Central memory CD4-positive, alpha-beta T cell (primary cell): ENCODE measurements around the gene KRT35.

Experiments used
- DNase-seq: peaks from one replicate; pipeline ENCODE4 v3.0.0; 2022

Gene KRT35

DNA sequence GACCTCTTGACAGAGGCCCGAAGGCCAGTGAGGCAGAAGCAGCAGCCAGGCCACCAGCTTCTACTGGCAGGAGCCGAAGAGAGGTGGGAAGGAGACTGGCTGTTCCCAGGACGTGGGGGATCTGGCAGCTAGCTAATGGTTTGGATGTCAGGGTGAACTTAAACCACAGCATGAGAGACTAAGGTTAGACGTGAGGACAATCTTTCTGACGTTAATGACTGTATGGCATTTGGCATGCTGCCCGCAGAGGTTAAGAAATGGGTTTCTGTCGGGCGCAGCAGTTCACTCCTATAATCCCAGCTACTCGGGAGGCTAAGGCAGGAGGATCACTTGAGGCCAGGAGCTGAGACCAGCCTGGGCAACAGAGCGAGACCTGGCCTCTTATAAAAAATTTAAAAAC, 30.8 kb upstream of the KRT35 start:
- DNase-seq = no peak

DNA sequence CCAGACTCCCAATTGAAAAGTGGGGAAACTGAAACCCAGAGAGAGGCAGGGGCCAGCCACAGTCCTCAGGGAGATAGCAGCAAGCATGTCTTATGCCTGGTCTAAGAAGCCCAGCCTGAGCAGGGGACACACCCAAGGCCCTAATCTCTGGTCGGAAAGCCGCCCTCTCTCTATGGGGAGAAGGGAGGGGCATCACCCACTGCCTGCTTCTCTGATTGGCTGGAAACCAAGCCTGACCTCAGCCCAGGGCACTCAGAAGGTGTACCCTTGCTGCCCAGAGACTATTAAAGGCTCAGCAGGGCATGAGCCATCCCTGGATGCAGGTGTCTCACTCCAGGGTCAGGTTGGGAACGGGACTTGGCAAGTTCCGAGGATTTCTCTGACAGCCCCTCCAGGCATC, 30.2 kb upstream of the KRT35 start:
- DNase-seq = no peak

DNA sequence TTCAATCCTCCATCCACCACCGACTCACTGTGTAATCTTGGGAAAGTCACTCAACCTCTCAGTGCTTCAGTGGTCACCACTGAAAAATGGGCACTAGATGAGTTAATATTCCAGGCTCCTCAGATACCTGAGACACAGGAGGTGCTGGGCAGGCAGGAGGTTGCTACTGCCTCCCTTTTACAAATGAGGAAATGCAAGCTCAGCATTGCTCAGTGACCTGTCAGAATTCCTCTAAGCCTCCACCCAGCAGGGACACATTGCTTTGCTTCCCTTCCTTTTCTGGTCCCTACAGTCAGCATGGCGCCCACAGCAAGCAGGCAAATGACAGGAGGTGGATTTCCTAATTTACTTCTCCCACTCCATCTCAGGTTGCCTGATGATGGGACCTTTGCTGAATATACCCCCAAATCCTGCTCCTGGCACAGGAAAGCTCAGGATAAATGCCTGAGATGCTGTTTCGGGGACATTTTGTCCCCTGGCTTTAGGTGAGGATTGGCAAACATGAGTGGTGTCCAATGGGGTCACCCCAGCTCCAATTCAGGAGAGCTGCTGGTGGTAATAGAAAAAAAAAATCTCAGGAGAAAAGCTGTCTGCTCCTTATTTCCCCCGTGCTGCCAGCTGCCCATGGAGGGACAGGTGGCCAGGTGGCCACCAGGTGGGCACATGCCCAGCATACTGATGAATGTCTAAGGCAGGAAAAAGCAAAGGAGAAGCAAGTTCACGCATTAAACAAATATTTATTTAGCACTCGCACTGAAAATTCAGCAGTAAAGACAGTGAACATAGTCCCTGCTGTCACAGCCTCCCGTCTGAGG, 29.5 kb upstream of the KRT35 start:
- no peak for DNase-seq

DNA sequence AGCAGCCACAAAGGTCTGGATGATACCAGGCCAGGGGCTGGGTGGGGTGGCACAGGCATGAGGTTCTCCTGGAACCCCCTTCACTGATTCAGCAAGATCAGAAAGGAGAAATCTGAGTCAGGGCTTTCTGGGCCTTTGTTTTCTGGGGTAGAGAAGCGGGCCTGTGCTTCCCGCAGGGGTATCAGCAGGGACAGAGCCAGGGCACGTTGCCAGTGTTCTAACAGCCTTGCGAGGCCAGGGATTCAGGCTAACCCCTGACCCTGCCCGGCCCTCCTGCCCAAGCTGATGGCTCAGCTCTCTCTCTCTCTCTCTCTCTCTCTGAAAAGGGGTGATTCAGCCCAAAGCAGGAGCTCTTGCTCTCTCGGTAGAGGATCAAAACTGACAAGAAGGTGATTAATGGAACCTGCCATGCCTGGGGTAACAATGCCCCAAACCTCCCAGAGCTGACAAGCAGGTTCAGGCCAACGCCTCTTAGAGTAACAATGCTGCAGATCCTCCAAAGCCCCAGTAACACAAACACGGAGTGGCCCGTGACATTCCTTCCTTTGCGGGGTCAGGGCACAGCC, 26.4 kb upstream of the KRT35 start:
- DNase-seq = no peak

DNA sequence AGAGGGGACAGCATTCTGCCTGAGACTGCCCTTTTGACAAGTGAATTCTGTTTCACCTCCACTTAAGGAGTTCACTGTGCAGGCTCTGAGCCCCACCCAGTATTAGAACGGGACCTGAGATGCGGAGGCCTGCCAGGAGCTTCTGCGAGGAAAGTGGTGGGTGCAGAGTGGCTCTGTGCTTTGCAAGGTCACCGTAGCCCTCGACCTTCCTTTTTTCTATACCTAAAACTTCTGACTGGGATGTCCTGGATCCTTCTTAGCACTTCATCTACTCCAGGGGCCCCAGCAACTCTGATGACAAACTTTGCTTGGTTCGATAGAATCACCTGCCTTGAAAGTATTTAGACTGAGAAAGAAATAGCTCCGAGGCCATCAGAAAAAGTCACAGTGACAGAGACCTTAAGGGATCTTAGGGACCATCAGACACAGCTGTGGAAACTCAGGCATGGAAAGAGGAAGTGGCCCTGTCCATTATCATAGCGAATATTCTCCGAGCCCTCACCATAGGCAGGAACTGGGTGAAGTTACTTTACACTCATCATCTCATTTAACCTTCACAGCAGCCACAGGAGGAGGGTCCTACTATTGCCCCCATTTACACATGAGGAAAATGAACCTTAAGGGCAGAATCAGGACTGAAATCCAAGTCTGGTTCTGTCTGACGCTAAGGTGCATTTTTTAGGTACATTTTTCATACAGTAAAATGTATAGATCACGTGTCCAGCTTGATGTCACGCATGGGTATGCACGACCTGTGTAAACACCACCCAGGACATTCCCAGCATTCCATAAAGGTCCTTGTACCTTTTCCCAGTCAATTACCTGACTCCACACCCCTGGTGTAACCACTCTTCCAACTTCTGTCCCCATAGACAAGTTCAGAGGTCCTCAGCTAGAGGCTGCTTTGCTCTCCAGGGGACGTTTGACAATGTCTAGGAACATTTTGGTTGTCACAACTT, 25.1 kb upstream of the KRT35 start:
- DNase-seq = no peak

DNA sequence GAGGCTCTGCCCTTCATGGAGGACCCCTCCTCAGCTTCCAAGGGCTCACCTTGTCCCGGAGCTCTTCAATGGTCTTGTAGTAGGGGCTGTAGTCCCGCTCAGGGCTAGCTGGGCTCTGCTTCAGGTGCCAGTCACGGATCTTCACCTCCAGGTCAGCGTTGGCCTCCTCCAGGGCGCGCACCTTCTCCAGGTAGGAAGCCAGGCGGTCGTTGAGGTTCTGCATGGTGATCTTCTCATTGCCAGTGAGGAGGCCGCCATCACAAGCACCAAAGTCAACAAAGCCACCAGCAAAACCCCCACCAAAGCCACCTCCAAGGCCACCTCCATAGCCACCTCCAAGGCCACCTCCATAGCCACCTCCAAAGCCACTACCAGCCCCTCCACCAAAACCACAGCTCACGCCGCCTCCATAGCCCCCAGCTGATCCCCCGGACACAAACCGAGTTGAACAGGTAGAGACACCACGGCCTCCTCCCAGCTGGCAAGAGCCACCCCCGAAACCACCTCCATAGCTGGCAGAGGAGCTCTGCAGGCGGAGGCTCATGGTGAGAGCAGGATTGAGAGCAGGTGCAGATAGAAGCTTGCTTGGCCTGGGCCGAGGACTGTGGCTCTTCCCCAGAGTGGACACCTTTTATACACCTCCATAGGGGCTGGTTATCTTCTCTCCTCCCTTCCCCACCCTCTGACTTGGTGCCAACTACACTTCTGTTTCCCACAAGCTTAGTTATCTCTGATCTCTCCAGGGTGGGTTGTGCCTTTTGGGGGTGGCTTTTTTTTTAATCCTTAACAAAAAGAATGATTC, 24.3 kb upstream of the KRT35 start, which contains the start of gene KRT13:
Gene KRT13 (minus strand): TSS at position 606 of the 802 bp plus-strand sequence. CDS start 62 bp downstream, at position 544.
- DNase-seq = no peak

DNA sequence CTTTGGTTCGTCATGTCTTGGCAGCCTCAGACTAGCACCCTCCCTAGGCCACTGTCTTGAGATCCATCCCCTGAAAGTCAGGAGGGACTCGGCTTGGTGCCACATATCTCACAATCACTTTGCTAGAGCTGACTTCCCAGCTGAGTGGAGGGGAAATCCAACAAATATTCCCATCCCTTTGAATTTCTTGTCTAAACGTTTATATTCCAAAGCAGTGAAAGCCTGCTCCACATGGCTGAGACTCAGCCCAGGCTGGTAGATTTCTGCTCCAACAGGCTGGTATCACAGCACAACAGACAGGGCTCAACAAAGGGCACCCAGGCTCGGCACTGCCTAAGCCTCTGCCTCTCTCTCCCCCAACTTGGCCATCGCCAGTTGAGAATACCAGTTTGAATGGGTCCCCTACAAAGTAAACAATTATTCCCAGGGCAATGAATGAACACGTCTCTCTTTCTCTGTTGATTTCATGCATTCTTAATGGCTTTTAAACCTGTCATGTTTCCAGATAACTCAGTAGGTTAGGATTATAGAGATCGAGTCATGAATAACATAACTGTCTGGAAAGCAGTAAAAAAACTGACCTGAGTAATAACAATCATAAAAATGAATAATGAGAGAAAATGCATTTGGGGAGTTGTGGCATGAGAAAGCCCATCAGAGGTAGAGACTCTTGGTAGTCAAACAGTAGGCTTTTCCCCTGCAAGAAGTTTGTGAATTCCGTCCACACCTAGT, 23.5 kb upstream of the KRT35 start:
- DNase-seq = no peak

DNA sequence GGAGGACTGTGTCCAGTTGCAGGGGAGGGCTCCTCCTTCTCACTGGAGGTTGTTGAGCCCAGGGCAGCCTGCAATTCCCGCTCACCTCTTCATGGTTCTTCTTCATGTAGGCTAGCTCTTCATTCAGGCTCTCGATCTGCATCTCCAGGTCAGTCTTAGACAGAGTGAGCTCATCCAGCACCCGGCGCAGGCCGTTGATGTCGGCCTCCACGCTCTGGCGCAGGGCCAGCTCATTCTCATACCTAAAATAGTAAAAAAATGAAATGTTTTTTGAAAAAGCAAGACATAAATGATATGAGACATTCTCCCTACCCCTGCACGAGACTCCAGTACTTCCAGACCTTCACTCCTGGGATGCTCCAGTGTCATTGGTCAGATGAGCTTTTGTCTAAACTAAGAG, 22.3 kb upstream of the KRT35 start:
- no peak for DNase-seq

DNA sequence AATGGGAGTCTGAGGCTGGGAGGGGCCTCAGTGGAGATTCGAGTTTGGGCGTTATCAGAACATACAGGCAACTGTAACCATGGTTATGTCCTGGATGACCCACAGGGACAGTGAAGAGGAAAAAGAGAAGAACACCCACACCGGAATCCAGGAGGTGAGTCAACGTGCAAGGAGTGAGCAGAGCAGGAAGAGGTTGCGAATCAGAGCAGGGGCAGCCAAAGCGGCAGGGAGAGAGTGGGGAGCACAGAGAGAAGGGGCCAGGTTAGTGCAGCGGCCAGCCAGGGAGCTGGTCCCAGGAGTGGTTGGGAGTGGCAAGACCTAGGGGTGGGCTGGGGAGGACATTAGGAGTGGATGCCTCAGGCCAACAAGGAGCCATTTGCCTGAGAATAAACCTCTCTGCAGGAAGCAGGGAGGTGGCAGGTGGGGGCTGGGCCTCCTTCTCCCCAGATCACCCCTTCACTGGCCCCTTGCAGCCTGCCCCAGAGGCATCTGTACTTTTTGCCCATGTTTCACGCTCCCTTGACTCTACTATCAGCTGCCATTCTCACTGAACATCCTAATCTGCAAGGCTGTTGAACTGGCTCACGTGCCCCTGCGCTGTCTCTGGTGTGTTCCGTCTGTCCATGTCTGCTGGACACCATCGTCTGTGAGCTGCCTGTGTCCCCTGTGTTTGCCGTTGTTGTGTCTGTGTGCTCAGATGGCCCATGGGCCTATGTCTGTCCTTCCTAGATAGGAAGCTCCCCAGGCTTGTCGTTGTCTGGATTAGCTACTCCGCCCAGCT, 19.4 kb upstream of the KRT35 start:
- no peak for DNase-seq

DNA sequence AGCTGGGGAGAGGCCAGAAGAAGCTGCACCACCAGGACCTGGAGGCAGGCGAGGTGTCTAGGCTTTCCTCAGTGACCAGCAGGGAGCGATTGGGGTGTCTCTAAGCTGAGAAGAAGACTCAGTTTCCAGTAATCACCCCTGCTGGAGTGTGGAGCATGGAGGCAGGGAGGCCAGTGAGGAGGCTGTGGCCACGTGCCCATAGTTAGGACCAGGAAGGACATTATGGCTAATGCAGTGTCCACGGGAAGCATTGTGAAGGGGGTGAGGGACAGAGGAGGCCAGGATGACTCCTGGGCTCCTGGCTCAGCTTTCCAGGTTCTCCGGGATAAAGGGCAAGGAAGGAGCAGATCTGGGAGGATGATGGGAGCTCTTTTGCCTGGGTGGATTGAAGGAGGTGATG, 18.8 kb upstream of the KRT35 start:
- DNase-seq = no peak

DNA sequence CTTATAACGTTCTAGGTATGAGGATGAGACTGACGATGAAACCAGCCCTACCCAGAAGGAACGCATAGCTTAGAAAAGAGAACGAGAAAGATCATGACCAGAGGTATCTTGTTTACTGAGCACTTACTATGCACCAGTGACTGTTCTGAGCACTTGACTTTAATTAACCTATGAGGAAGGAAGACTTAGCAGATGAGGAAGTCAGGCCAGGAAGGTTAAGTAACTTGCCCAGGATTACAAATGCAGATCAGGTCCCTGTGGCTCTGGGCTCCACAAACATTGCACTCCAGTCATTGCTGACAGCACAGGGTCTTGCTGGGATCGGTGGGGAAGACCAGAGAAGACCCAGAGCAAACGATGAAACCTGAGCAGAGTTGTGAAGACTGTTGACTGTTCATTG, 17.3 kb upstream of the KRT35 start:
- DNase-seq = no peak

DNA sequence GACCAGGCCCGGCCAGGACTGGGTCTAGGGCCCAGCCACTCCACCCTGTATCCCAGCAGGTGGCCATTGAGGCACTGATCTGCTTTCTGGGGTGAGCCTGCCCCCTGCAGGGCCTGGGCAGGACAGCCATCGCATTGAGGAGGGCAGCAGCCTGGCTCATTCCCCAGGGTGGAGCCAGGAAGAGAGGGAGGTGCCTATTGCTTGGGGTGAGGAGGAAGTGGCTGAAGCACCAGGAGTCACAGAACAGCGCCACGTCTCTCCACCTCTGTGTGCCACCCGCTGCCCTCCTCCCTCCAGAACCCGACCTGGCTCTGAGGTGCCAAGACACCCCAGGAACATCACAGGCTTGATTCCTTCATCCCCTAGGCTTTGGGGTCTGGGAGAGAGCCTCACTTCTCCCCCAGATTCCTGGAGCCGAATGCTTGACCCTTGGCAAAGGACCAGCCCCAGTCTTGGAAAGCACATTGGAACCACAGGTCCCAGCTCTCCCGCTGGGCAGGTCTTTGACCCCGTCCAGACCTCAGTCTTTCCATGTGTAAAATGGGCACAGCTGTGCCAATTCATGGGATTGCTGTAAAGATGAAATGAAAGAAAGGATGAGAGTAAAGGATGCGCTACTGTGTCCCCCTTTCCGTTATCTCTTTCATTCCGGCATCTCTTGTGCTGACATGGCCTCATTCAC, 16.0 kb upstream of the KRT35 start:
- peak; percentile 30 for DNase-seq

DNA sequence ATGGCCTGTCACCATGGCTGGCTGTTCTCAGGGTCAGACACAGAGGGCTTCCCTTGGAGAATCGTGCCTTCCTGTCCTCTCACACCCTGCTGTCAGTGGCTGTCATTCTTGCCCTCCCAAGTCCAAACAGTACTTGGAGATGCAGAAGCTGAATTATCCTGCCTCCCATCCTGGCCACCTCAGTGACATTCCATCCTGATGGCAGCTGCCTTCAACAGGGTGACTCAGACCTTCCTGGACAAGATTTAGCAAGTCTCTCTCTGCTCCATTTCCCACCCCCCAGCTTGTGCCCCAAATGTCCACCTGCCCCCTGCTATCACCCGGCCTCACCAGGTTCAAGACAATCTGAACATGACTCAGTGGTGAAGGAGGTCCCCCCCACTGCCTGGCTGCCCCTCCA, 13.6 kb upstream of the KRT35 start:
- no peak for DNase-seq

DNA sequence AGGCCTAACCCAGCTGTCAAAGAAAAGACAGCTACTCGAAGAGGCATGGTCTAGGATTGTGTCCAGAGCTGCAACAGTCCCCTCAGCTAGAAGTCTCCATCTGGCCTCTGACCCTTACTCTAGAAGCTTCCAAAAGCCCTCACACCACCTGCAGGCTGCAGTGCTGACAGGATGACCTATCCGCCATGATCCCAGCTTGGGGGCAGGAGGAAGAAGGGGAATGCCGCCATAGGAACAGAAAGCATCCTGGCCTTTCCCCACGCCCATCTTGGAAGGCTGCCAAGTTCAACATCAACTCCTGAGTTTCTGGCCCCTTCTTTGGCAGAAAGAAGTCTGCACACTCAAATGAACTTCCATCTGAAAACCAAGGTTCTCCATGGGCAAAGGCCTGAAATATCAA, 11.8 kb upstream of the KRT35 start:
- DNase-seq = no peak

DNA sequence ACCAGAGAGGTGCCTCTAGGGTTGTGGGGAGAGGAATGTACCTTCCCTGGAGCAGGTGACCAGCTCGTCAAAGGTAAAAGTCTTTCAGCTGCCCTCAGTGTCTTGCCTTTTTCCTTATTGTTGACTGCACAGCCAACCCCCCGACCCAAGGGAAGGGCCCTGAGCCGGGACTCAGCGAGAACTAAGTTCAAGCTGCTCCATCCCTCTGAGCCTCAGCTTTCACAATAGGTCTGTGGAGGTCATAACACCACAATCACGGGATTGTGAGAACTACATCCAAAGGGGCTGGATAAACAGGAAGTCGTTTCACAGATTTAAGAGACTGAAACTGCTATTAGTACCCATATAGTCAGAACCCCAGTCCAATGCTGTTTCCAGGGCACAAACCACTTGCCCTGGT, 11.4 kb upstream of the KRT35 start:
- DNase-seq = no peak

DNA sequence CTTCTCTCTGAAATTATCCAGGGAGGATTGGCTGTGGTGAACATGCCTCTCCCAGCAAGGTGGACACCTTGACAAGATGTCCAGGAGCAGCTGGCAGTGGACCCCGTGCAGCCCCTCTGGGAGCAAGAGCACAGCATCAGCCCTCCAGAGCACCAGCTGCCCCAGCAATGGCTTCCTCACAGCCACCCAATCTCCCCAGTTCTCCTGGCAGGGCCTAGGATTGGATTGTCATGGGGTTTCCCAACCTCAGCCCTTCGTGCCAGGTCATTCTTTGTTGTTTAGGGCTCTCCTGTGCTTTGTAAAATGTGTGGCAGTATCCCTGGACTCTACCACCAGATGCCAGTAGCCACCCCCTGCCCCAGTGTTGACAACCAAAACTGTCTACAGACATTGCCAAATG, 10.5 kb upstream of the KRT35 start:
- no peak for DNase-seq

DNA sequence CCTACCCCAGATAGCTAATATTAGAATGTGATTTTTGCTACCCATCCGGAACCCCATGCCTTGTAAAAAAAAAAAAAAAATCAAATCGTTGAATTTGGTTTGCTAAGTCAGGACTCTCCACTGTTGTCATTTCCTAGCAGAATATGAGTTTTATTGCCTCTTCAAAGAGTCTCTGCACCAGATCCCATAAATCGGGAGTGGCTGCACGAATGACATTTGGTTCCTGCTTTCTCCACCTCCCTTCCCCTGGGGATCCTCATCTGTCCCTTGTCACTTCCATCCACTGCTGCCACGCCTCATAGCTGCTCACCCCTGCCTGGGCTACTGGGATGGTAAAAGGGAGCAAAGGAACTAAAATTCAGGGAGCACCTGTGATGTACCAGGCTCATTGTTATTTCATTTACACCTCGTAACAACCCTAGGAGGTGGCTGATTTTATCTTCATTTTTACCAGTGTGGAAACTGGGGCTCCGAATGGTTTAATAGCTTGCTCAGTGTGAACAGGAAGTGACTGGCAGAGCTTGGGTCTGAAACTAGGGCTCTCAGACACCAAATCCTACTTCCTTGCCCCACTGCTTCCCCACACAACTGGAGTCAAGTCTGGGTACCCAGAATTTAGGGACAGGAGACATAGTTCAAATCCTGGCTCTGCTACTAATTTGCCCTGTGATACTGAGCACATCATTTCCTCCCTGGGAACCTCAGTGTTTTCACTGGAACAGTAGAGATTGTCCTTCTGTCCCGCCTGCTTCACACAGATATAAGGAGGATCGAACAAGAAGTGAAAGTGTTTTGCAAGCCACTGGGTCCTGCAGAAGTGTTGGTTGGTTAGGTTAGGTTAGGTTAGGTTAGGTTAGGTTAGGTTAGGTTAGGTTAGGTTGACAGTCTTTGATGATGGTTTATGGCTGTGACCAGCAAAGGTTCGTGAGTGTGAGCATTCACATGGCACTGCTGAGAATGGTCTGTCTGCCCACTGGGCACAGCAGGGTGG, 9.3 kb upstream of the KRT35 start:
- no peak for DNase-seq

DNA sequence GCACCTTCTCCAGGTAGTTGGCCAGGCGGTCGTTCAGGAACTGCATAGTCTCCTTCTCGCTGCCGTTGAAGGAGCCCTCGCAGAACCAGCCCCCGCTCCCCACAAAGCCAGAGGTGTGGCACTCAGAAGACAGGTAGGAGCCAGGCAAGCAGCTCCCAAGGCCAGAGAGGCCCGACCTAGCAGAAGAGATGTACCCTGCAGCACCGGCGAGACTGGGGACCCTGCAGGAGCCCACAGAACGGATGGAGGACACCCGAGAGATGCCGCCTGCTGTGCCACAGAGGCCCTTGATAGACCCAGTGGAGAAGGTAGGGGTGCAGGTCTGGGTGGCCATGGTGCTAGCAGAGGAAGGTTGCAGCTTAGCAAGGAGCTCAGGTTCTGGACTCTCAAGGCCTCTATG, 8.6 kb upstream of the KRT35 start, which contains the start of gene KRT36:
Gene KRT36 (minus strand): TSS at position 380 of the 400 bp plus-strand sequence. CDS start 46 bp downstream, at position 334.
- no peak for DNase-seq
